HCT116 (cell line): Measurements from ENCODE around the gene RPLP2. TPM values are rescaled to one million over a fixed set of nuclear protein-coding genes. Genes with fewer than 3 reads are reported as not detected.

Source experiments
- ATAC-seq: fragments of 200-7000 bp; cut with Tn5 transposase; 2 replicates; pipeline ENCODE4 v1.9.1; 2020; ENCODE audit warnings: mild to moderate bottlenecking, moderate library complexity
- BruUV-seq: library from RNA; stranded (reverse); fragments of 400-500 nt; replicated peaks from 2 replicates; lab custom pipeline; 2021; lab: Mats Ljungman, UMichigan
- CTCF ChIA-PET: fragments of 300-600 bp; sonication (Branson Sonifier 250); formaldehyde crosslinking; loops from one replicate; lab custom pipeline; 2021; ENCODE audit warnings: antibody characterized with exemption; lab: Charles Lee
- POLR2A ChIA-PET: fragments of 300-600, 350-600 bp; sonication (Branson Sonifier 250); formaldehyde crosslinking; loops from one replicate; lab custom pipeline; 2021; ENCODE audit warnings: antibody characterized with exemption; lab: Charles Lee
- RAD21 ChIA-PET, 2 experiments: fragments of 300-600 bp; sonication (Branson Sonifier 250); formaldehyde crosslinking; loops; one replicate each; lab custom pipeline; 2023; ENCODE audit warnings: low total read pairs in 2 of 2; ENCODE audit not compliant: uncharacterized antibody in 2 of 2, unreplicated experiment in 2 of 2, low non-redundant PET in 1 of 2; lab: Charles Lee
- DNase-seq: peaks from one replicate; pipeline ENCODE4 v3.0.0-alpha.2; 2010; ENCODE audit warnings: low read depth, low spot score
- H2AFZ ChIP-seq: fragments of 200-600 bp; shearing (Covaris generic), sonication (generic); 2 replicates; pipeline ENCODE4 v1.6.1; 2017; ENCODE audit warnings: low read depth, mixed run types, mixed read lengths, antibody characterized with exemption, low read length; ENCODE audit not compliant: poor library complexity, severe bottlenecking
- H3K27ac ChIP-seq: 2 replicates; pipeline ENCODE4 v1.5.1; 2012; ENCODE audit warnings: low read depth, low read length
- H3K27me3 ChIP-seq: fragments of 200-600 bp; sonication (generic); 2 replicates; pipeline ENCODE4 v1.6.1; 2016; ENCODE audit warnings: mixed run types, low read length, mixed read lengths; ENCODE audit not compliant: insufficient read depth
- H3K36me3 ChIP-seq, 2 experiments: fragments of 200-500 bp in 1 of 2; fragments of 200-600 bp in 1 of 2; sonication (Bioruptor generic) in 1 of 2; sonication (generic) in 1 of 2; 2 replicates each; pipeline versions ENCODE4 v1.5.1 to v1.6.1; 2014 to 2016; ENCODE audit warnings: low read length in 2 of 2, inconsistent platforms in 1 of 2, mixed read lengths in 1 of 2, mixed run types in 1 of 2; ENCODE audit not compliant: insufficient read depth in 2 of 2, control insufficient read depth in 1 of 2
- H3K4me1 ChIP-seq, 2 experiments: fragments of 200-600 bp in 1 of 2; sonication (generic) in 1 of 2; 2 replicates each; pipeline versions ENCODE4 v1.5.1 to v1.6.1; 2012 to 2017; ENCODE audit warnings: low read length in 2 of 2, inconsistent platforms in 1 of 2, mild to moderate bottlenecking in 1 of 2, mixed read lengths in 1 of 2, mixed run types in 1 of 2, moderate library complexity in 1 of 2; ENCODE audit not compliant: insufficient read depth in 2 of 2, control insufficient read depth in 1 of 2
- H3K4me2 ChIP-seq: fragments of 200-600 bp; sonication (generic); 2 replicates; pipeline ENCODE4 v1.6.1; 2017; ENCODE audit warnings: mixed run types, low read length, mixed read lengths
- H3K4me3 ChIP-seq, 2 experiments: fragments of 200-600 bp in 1 of 2; sonication (generic) in 1 of 2; replicated peaks in 1 of 2; 2 replicates each; pipeline ENCODE4 v1.5.1; 2011 to 2016; ENCODE audit warnings: low read length in 2 of 2, control low read depth in 1 of 2, low read depth in 1 of 2, mild to moderate bottlenecking in 1 of 2, mixed read lengths in 1 of 2, mixed run types in 1 of 2
- H3K79me2 ChIP-seq: fragments of 200-600 bp; sonication (generic); 2 replicates; pipeline ENCODE4 v1.6.1; 2017; ENCODE audit warnings: mild to moderate bottlenecking, mixed run types, low read length, moderate library complexity, mixed read lengths; ENCODE audit not compliant: insufficient read depth
- H3K9ac ChIP-seq: fragments of 200-600 bp; sonication (generic); 2 replicates; pipeline ENCODE4 v1.6.1; 2016; ENCODE audit warnings: low read length, mixed read lengths
- H3K9me2 ChIP-seq: fragments of 200-600 bp; sonication (generic), shearing (Covaris generic); 2 replicates; pipeline ENCODE4 v1.6.1; 2017; ENCODE audit warnings: mixed run types, mild to moderate bottlenecking, moderate library complexity; ENCODE audit not compliant: insufficient read depth
- H3K9me3 ChIP-seq, 2 experiments: fragments of 200-500 bp in 1 of 2; fragments of 200-600 bp in 1 of 2; sonication (Bioruptor generic) in 1 of 2; sonication (generic) in 1 of 2; 2 replicates each; pipeline ENCODE4 v1.6.1; 2014 to 2017; ENCODE audit warnings: low read length in 2 of 2, mixed read lengths in 2 of 2, inconsistent platforms in 1 of 2, low read depth in 1 of 2, mild to moderate bottlenecking in 1 of 2, mixed run types in 1 of 2, moderate library complexity in 1 of 2; ENCODE audit not compliant: control insufficient read depth in 1 of 2, insufficient read depth in 1 of 2
- H4K20me1 ChIP-seq: fragments of 200-600 bp; sonication (generic), shearing (Covaris generic); 2 replicates; pipeline ENCODE4 v1.6.1; 2017; ENCODE audit warnings: mixed run types, mild to moderate bottlenecking, moderate library complexity; ENCODE audit not compliant: insufficient read depth
- CEBPB ChIP-seq: IDR thresholded peaks from 2 replicates; pipeline ENCODE4 v1.6.1; 2012; ENCODE audit warnings: low read depth
- EGR1 ChIP-seq: IDR thresholded peaks from 2 replicates; pipeline ENCODE4 v1.6.1; 2012; ENCODE audit warnings: low read depth
- ELF1 ChIP-seq: IDR thresholded peaks from 2 replicates; pipeline ENCODE4 v1.6.1; 2012; ENCODE audit warnings: low read depth, borderline replicate concordance
- EZH2 ChIP-seq: fragments of 200-600 bp; sonication (generic); IDR thresholded peaks from 2 replicates; pipeline ENCODE4 v1.6.1; 2017; ENCODE audit warnings: antibody characterized with exemption, mixed run types
- EZH2phosphoT487 ChIP-seq: fragments of 200-600 bp; IDR thresholded peaks from 2 replicates; pipeline ENCODE4 v1.6.1; 2018; ENCODE audit warnings: antibody characterized with exemption, borderline replicate concordance
- MAX ChIP-seq: IDR thresholded peaks from 2 replicates; pipeline ENCODE4 v1.6.1; 2012
- RAD21 ChIP-seq: IDR thresholded peaks from 2 replicates; pipeline ENCODE4 v1.6.1; 2012; ENCODE audit warnings: low read depth, mild to moderate bottlenecking
- REST ChIP-seq: IDR thresholded peaks from 2 replicates; pipeline ENCODE4 v1.6.1; 2012; ENCODE audit warnings: low read depth
- SIN3A ChIP-seq: IDR thresholded peaks from 2 replicates; pipeline ENCODE4 v1.6.1; 2012; ENCODE audit warnings: low read depth
- intact Hi-C: fragments of 100-400 bp; cut with micrococcal nuclease; formaldehyde crosslinking; loops from 2 replicates; pipeline ENCODE4 v1.10.0; 2022
- total RNA-seq: library from RNA; stranded (reverse); gene quantifications from one replicate; pipeline ENCODE4 v1.2.1, GENCODE V29; 2021; ENCODE audit not compliant: unreplicated experiment
- TF ChIP-seq, protein P1 (sequence below): IDR thresholded peaks from 2 replicates; pipeline ENCODE4 v1.6.1; 2011; ENCODE audit warnings: mild to moderate bottlenecking, low read length, moderate library complexity; ENCODE audit not compliant: insufficient replicate concordance; ENCODE audit errors: extremely low read depth

RPLP2 gene
- total RNA-seq, 1 experiment from 2014 or later: 3,615 TPM

- Histone ChIP-seq H3K36me3 (peaks cover 8 to 26% of the 10 kb centered on the region in 2 experiments; a peak in 3 of 4 replicates), H3K4me1 (peaks cover 15 to 32% of the 10 kb centered on the region in 2 experiments), H3K79me2 (peaks cover 90% of the 10 kb centered on the region), H3K27ac (peak overlapping the region; percentile 95), H3K4me2 (peak overlapping the region; percentile 92), H4K20me1 (no peaks in the 10 kb centered on the region), H3K9me3 (no peaks in the 10 kb centered on the region), H3K27me3 (no peaks in the 10 kb centered on the region), H2AFZ (no peak overlapping the region), H3K9me2 (no peaks in the 10 kb centered on the region), H3K9ac (peak overlapping the region; percentile 99), H3K4me3 (peak overlapping the region; percentile 89 to 90)
- TF ChIP-seq RAD21 (no peak), SIN3A (no peak), ELF1 (no peak)
- intact Hi-C loops: no loop called here
- ATAC-seq: peak; percentile 1; the same call in 1 of the 2 replicates
- RAD21 ChIA-PET: no interaction called here
- no peak for DNase-seq
- CTCF ChIA-PET: interaction anchor here (0.6 to 1.5 kb wide), 2 partner anchors 19 to 109 kb away, joined by 3 to 4 read pairs; no protein-coding TSS in a partner anchor
- no TSS peak for BruUV-seq
- POLR2A ChIA-PET: interaction anchor here (0.8 kb wide), 1 partner anchor 10 kb away, joined by 4 read pairs; no protein-coding TSS in a partner anchor
Measured at GRCh38 chr11:776263-776560, 33.6 kb upstream of the RPLP2 start.

GRCh38 chr11:776561-777287, 33.0 kb upstream of the RPLP2 start:
- Histone ChIP-seq H3K4me3 (peak overlapping the region; percentile 89 to 90), H3K4me2 (peak overlapping the region; percentile 93), H4K20me1 (no peaks in the 10 kb centered on the region), H3K9me2 (no peaks in the 10 kb centered on the region), H2AFZ (no peak overlapping the region), H3K79me2 (peaks cover 84% of the 10 kb centered on the region), H3K4me1 (peaks cover 15 to 32% of the 10 kb centered on the region in 2 experiments), H3K36me3 (peaks cover 7 to 21% of the 10 kb centered on the region in 2 experiments; a peak in 3 of 4 replicates), H3K27me3 (no peaks in the 10 kb centered on the region), H3K9me3 (no peaks in the 10 kb centered on the region), H3K9ac (peak overlapping the region; percentile 99), H3K27ac (peak overlapping the region; percentile 95)
- ATAC-seq (peak; percentile 59), DNase-seq (no peak)
- TF ChIP-seq EGR1 (no peak), SIN3A (no peak), MAX (no peak), REST (no peak), EZH2phosphoT487 (no peak), EZH2 (no peak), CEBPB (no peak)
- TF ChIP-seq, protein P1, sequence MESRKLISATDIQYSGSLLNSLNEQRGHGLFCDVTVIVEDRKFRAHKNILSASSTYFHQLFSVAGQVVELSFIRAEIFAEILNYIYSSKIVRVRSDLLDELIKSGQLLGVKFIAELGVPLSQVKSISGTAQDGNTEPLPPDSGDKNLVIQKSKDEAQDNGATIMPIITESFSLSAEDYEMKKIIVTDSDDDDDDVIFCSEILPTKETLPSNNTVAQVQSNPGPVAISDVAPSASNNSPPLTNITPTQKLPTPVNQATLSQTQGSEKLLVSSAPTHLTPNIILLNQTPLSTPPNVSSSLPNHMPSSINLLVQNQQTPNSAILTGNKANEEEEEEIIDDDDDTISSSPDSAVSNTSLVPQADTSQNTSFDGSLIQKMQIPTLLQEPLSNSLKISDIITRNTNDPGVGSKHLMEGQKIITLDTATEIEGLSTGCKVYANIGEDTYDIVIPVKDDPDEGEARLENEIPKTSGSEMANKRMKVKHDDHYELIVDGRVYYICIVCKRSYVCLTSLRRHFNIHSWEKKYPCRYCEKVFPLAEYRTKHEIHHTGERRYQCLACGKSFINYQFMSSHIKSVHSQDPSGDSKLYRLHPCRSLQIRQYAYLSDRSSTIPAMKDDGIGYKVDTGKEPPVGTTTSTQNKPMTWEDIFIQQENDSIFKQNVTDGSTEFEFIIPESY: no peak
- RAD21 ChIA-PET: no interaction called here
- intact Hi-C loops: no loop called here
- CTCF ChIA-PET: interaction anchor here (0.6 to 1.5 kb wide), 2 partner anchors 19 to 110 kb away, joined by 3 to 4 read pairs; no protein-coding TSS in a partner anchor
- TSS peak; percentile 46 for BruUV-seq
- POLR2A ChIA-PET: no interaction called here
